ENCODE results near the gene KCNMA1. TPM values are rescaled to one million over a fixed set of nuclear protein-coding genes. Genes with fewer than 3 reads are reported as not detected.

The KCNMA1 gene
- total and polyA plus RNA-seq, 2 donors from 2014 or later = 4.2 to 8.9 TPM

DNA sequence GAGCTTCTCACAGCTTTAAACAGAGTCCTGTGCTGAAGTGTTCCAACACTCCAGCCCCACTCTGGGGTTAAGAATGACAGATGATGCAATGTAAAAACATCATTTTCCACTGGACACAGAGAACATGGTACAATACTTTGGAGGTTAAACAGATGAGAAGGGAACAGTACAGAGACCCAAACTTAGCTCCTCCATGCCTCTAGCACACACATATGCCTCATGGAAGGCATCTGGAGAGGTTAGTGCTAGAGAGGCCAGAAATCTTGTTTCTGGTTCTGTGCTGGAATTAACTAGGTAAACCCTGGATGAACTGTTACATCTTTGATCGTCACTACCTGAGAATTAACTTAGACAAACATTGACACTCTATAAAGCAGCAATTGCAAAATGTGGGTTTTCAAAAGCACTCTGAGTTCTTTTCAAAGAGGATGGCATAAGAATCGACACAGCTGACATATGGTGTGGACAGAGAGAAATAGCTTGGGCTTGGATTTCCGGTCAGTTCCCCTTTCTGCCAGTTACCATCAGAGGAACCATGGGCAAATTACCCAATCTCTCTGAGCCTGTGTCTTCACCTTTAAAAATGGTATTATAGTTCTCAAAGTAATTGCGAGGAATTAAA lies 81.9 kb downstream of the KCNMA1 start:
- H3K4me1 ChIP-seq (ENCODE audit: control insufficient read depth in 2 of 3, insufficient read depth in 2 of 3, low read depth in 1 of 3, low read length in 3 of 3) = peaks cover 0 to 8% (median 3%) of the 10 kb centered on the region in 3 donors
- H3K27ac ChIP-seq (ENCODE audit: low read depth in 2 of 2, low read length in 2 of 2) = no peak overlapping the region
- H3K9ac ChIP-seq (ENCODE audit: low read length in 3 of 3) = no peak overlapping the region
- no peaks in the 10 kb centered on the region for H3K36me3 ChIP-seq (ENCODE audit: control insufficient read depth in 2 of 3, insufficient read depth in 3 of 3, low read length in 3 of 3)
- no peaks in the 10 kb centered on the region for H3K27me3 ChIP-seq (ENCODE audit: control insufficient read depth, insufficient read depth, low read length)
- TF ChIP-seq CTCF (IDR thresholded peaks at IDR 0.05; ENCODE audit: borderline replicate concordance, extremely low read depth, insufficient read depth) = no peak
- intact Hi-C loops (cut with DNase I) = no loop called here
- H3K9me3 ChIP-seq (ENCODE audit: control insufficient read depth in 2 of 3, insufficient read depth in 1 of 3, low read length in 3 of 3) = no peaks in the 10 kb centered on the region
- H3K4me3 ChIP-seq (ENCODE audit: low read length in 3 of 3) = no peak overlapping the region
- DNase-seq (no peak), FAIRE-seq (no peak)

DNA sequence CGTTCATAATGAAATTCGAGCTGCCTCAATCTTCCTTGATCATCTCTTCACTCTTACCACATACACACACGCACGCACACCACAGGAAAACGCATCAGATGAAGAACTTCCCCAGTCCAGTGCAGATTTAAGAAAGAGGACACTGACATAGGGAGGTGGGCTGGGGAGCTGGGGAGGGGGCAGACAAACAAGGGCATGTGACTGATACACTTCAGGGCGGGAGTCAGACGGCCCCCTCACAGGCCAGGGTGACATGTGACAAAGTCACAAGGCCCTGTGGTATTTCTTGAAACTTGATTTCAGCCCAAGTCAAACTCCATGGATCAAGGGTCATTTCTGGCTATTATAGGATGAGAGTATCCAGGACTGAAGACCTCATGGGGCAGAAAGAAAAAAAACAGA lies 82.6 kb downstream of the KCNMA1 start:
- H3K4me1 ChIP-seq (ENCODE audit: control insufficient read depth in 2 of 3, insufficient read depth in 2 of 3, low read depth in 1 of 3, low read length in 3 of 3) = peaks cover 0 to 8% (median 3%) of the 10 kb centered on the region in 3 donors
- no peak for TF ChIP-seq CTCF (IDR thresholded peaks at IDR 0.05; ENCODE audit: borderline replicate concordance, extremely low read depth, insufficient read depth)
- no peak overlapping the region for H3K4me3 ChIP-seq (ENCODE audit: low read length in 3 of 3)
- H3K36me3 ChIP-seq (ENCODE audit: control insufficient read depth in 2 of 3, insufficient read depth in 3 of 3, low read length in 3 of 3) = no peaks in the 10 kb centered on the region
- no peak for FAIRE-seq
- intact Hi-C loops (cut with DNase I) = no loop called here
- no peak overlapping the region for H3K27ac ChIP-seq (ENCODE audit: low read depth in 2 of 2, low read length in 2 of 2)
- DNase-seq = no peak
- H3K27me3 ChIP-seq (ENCODE audit: control insufficient read depth, insufficient read depth, low read length) = no peaks in the 10 kb centered on the region
- no peaks in the 10 kb centered on the region for H3K9me3 ChIP-seq (ENCODE audit: control insufficient read depth in 2 of 3, insufficient read depth in 1 of 3, low read length in 3 of 3)
- H3K9ac ChIP-seq (ENCODE audit: low read length in 3 of 3) = no peak overlapping the region

GRCh38 chr10:77553966-77554365 lies 83.6 kb downstream of the KCNMA1 start:
- H3K27ac ChIP-seq (ENCODE audit: low read depth in 2 of 2, low read length in 2 of 2) = no peak overlapping the region
- no peaks in the 10 kb centered on the region for H3K36me3 ChIP-seq (ENCODE audit: control insufficient read depth in 2 of 3, insufficient read depth in 3 of 3, low read length in 3 of 3)
- H3K4me3 ChIP-seq (ENCODE audit: low read length in 3 of 3) = no peak overlapping the region
- H3K27me3 ChIP-seq (ENCODE audit: control insufficient read depth, insufficient read depth, low read length) = no peaks in the 10 kb centered on the region
- H3K9me3 ChIP-seq (ENCODE audit: control insufficient read depth in 2 of 3, insufficient read depth in 1 of 3, low read length in 3 of 3) = no peaks in the 10 kb centered on the region
- TF ChIP-seq CTCF (IDR thresholded peaks at IDR 0.05; ENCODE audit: borderline replicate concordance, extremely low read depth, insufficient read depth) = no peak
- H3K9ac ChIP-seq (ENCODE audit: low read length in 3 of 3) = no peak overlapping the region
- DNase-seq = no peak
- H3K4me1 ChIP-seq (ENCODE audit: control insufficient read depth in 2 of 3, insufficient read depth in 2 of 3, low read depth in 1 of 3, low read length in 3 of 3) = peaks cover 0 to 8% (median 3%) of the 10 kb centered on the region in 3 donors
- intact Hi-C loops (cut with DNase I) = no loop called here
- FAIRE-seq = no peak

- no peak for FAIRE-seq
- no peak for TF ChIP-seq CTCF (IDR thresholded peaks at IDR 0.05; ENCODE audit: borderline replicate concordance, extremely low read depth, insufficient read depth)
- no peak overlapping the region for H3K27ac ChIP-seq (ENCODE audit: low read depth in 2 of 2, low read length in 2 of 2)
These were observed 84.3 kb downstream of the KCNMA1 start for GRCh38 chr10:77553311-77553710.

More at GRCh38 chr10:77553311-77553710, 84.3 kb downstream of the KCNMA1 start:
- H3K27me3 ChIP-seq (ENCODE audit: control insufficient read depth, insufficient read depth, low read length) = no peaks in the 10 kb centered on the region
- intact Hi-C loops (cut with DNase I) = no loop called here
- H3K9me3 ChIP-seq (ENCODE audit: control insufficient read depth in 2 of 3, insufficient read depth in 1 of 3, low read length in 3 of 3) = no peaks in the 10 kb centered on the region
- H3K4me1 ChIP-seq (ENCODE audit: control insufficient read depth in 2 of 3, insufficient read depth in 2 of 3, low read depth in 1 of 3, low read length in 3 of 3) = peaks cover 0 to 8% (median 3%) of the 10 kb centered on the region in 3 donors
- H3K36me3 ChIP-seq (ENCODE audit: control insufficient read depth in 2 of 3, insufficient read depth in 3 of 3, low read length in 3 of 3) = no peaks in the 10 kb centered on the region
- no peak overlapping the region for H3K9ac ChIP-seq (ENCODE audit: low read length in 3 of 3)
- H3K4me3 ChIP-seq (ENCODE audit: low read length in 3 of 3) = no peak overlapping the region
- DNase-seq = no peak

Measured in kidney (tissue), 14 donors.